Measurements from ENCODE around the gene MED26. TPM values are rescaled to one million over a fixed set of nuclear protein-coding genes. Genes with fewer than 3 reads are reported as not detected.
A peak's percentile ranks its signal among the peaks of the same experiment; 100 is the strongest.

Gene MED26
- total and polyA plus RNA-seq, 9 of the 15 experiments (the other 6 are each of a cell fraction or from before 2014, with no cell fraction given), result 0.71 to 15.1 (median 6.2) TPM

- TF ChIP-seq ARID4B (CRISPR knock-in tag; IDR thresholded peaks at IDR 0.05) (peak; percentile 86), SRSF7 (optimal IDR thresholded peaks at IDR 0.05; ENCODE audit: low read depth, low read length) (peak; percentile 81), MLLT1 (IDR thresholded peaks at IDR 0.05) (peak in 1 of 2 experiments; percentile 40; a peak in 1 of 4 replicates), CEBPG (CRISPR knock-in tag; IDR thresholded peaks at IDR 0.05) (0 out of 2 replicates have a peak, but pooled peaks have one; percentile 10), CEBPG (tag; conservative IDR thresholded peaks at IDR 0.05 in 1 of 2, IDR thresholded peaks at IDR 0.05 in 1 of 2) (no peak), CCNT2 (IDR thresholded peaks at IDR 0.05; ENCODE audit: borderline replicate concordance, extremely low read depth, insufficient read length, low read depth, low read length) (no peak), PCBP1 (IDR thresholded peaks at IDR 0.05; ENCODE audit: low read depth, low read length, poor library complexity, severe bottlenecking) (peak; percentile 63), ZFP1 (CRISPR knock-in tag; IDR thresholded peaks at IDR 0.05) (no peak), ZNF24 (IDR thresholded peaks at IDR 0.05) (no peak), SAP30 (IDR thresholded peaks at IDR 0.05; ENCODE audit: borderline replicate concordance, insufficient read depth, low read depth, low read length, poor library complexity, severe bottlenecking) (peak; percentile 74), ZNF740 (CRISPR knock-in tag; IDR thresholded peaks at IDR 0.05) (peak; percentile 54; the same call in 1 of the 2 replicates), ZNF740 (tag; IDR thresholded peaks at IDR 0.05) (no peak), ELK3 (CRISPR knock-in tag; IDR thresholded peaks at IDR 0.05) (no peak), ZNF431 (CRISPR knock-in tag; IDR thresholded peaks at IDR 0.05) (peak; percentile 76; the same call in 1 of the 2 replicates), THAP7 (CRISPR knock-in tag; IDR thresholded peaks at IDR 0.05) (no peak), ZNF512 (tag; IDR thresholded peaks at IDR 0.05) (no peak)
Observed at GRCh38 chr19:16627193-16627927, 644 bp downstream of the MED26 start (continued).

Data from K562 (cell line).